HEK293 (cell line): ENCODE measurements around the gene TMIE.

ENCODE experiments used
- CTCF ChIA-PET: fragments of 350-600 bp; formaldehyde crosslinking; extraction: SDS; loops from one replicate; lab custom pipeline; 2021; ENCODE audit warnings: antibody characterized with exemption; lab: Yijun Ruan, JAX
- POLR2A ChIA-PET: fragments of 300-600 bp; formaldehyde crosslinking; extraction: SDS; loops from one replicate; lab custom pipeline; 2020; ENCODE audit warnings: antibody characterized with exemption, inconsistent platforms; lab: Yijun Ruan, JAX
- H3K27ac ChIP-seq: fragments of 200-500 bp; sonication (Bioruptor generic); 2 replicates; pipeline ENCODE4 v1.5.1; 2014; ENCODE audit warnings: low read depth, low read length, control low read depth, inconsistent platforms; ENCODE audit errors: extremely low read depth
- H3K36me3 ChIP-seq, 2 experiments: fragments of 200-500 bp in 1 of 2; sonication (Bioruptor generic) in 1 of 2; 1 replicate in 1 of 2; 2 replicates in 1 of 2; pipeline ENCODE4 v1.5.1; 2014 to 2017; ENCODE audit warnings: inconsistent platforms in 2 of 2, low read length in 2 of 2; ENCODE audit not compliant: control insufficient read depth in 2 of 2, insufficient read depth in 1 of 2
- H3K4me1 ChIP-seq: fragments of 200-500 bp; sonication (Bioruptor generic); 2 replicates; pipeline ENCODE4 v1.5.1; 2014; ENCODE audit warnings: mild to moderate bottlenecking, low read length, inconsistent platforms; ENCODE audit not compliant: control insufficient read depth, insufficient read depth
- H3K4me3 ChIP-seq: 2 replicates; pipeline ENCODE4 v1.5.1; 2011; ENCODE audit warnings: low read depth, mild to moderate bottlenecking, control low read depth, low read length, moderate library complexity
- H3K9me3 ChIP-seq: fragments of 200-500 bp; sonication (Bioruptor generic); 2 replicates; pipeline ENCODE4 v1.5.1; 2014; ENCODE audit warnings: low read depth, low read length, inconsistent platforms; ENCODE audit not compliant: control insufficient read depth, insufficient read depth
- EGR2 ChIP-seq: fragments of 450-650 bp; formaldehyde crosslinking; IDR thresholded peaks from 2 replicates; pipeline ENCODE4 v1.5.1; 2016; ENCODE audit warnings: low read depth, missing biosample characterization, missing genetic modification characterization
- KLF8 ChIP-seq: fragments of 450-650 bp; formaldehyde crosslinking; IDR thresholded peaks from 2 replicates; pipeline ENCODE4 v1.5.1; 2016; ENCODE audit warnings: missing biosample characterization, missing genetic modification characterization
- RBAK ChIP-seq: fragments of 450-650 bp; formaldehyde crosslinking; IDR thresholded peaks from 2 replicates; pipeline ENCODE4 v1.5.1; 2016; ENCODE audit warnings: missing biosample characterization, missing genetic modification characterization
- YY1 ChIP-seq: fragments of 450-650 bp; formaldehyde crosslinking; IDR thresholded peaks from 2 replicates; pipeline ENCODE4 v1.5.1; 2018; ENCODE audit warnings: missing biosample characterization, missing genetic modification characterization
- ZBTB10 ChIP-seq: fragments of 450-650 bp; formaldehyde crosslinking; IDR thresholded peaks from 2 replicates; pipeline ENCODE4 v1.5.1; 2016; ENCODE audit warnings: missing biosample characterization, missing genetic modification characterization
- ZIC2 ChIP-seq: fragments of 450-650 bp; formaldehyde crosslinking; IDR thresholded peaks from 2 replicates; pipeline ENCODE4 v1.5.1; 2016; ENCODE audit warnings: missing biosample characterization, missing genetic modification characterization
- ZNF18 ChIP-seq: fragments of 450-650 bp; formaldehyde crosslinking; IDR thresholded peaks from 2 replicates; pipeline ENCODE4 v1.5.1; 2016; ENCODE audit warnings: missing biosample characterization, missing genetic modification characterization
- ZNF221 ChIP-seq: fragments of 450-650 bp; formaldehyde crosslinking; IDR thresholded peaks from 2 replicates; pipeline ENCODE4 v1.5.1; 2017; ENCODE audit warnings: missing biosample characterization, missing genetic modification characterization, borderline replicate concordance
- ZNF266 ChIP-seq: fragments of 450-650 bp; formaldehyde crosslinking; IDR thresholded peaks from 2 replicates; pipeline ENCODE4 v1.5.1; 2016; ENCODE audit warnings: missing biosample characterization, missing genetic modification characterization, low read depth
- ZNF292 ChIP-seq: fragments of 450-650 bp; formaldehyde crosslinking; IDR thresholded peaks from 2 replicates; pipeline ENCODE4 v1.5.1; 2016; ENCODE audit warnings: low read depth, missing biosample characterization, missing genetic modification characterization, borderline replicate concordance
- ZNF311 ChIP-seq: fragments of 450-650 bp; formaldehyde crosslinking; IDR thresholded peaks from 2 replicates; pipeline ENCODE4 v1.5.1; 2017; ENCODE audit warnings: missing biosample characterization, missing genetic modification characterization, borderline replicate concordance
- ZNF341 ChIP-seq: fragments of 450-650 bp; formaldehyde crosslinking; IDR thresholded peaks from 2 replicates; pipeline ENCODE4; 2016; ENCODE audit warnings: low read depth, missing biosample characterization, missing genetic modification characterization
- ZNF48 ChIP-seq: fragments of 450-650 bp; formaldehyde crosslinking; IDR thresholded peaks from 2 replicates; pipeline ENCODE4 v1.5.1; 2016; ENCODE audit warnings: missing biosample characterization, missing genetic modification characterization
- ZNF501 ChIP-seq: fragments of 450-650 bp; formaldehyde crosslinking; IDR thresholded peaks from 2 replicates; pipeline ENCODE4 v1.5.1; 2016; ENCODE audit warnings: missing biosample characterization, missing genetic modification characterization
- ZNF548 ChIP-seq: fragments of 450-650 bp; formaldehyde crosslinking; IDR thresholded peaks from 2 replicates; pipeline ENCODE4 v1.5.1; 2016; ENCODE audit warnings: missing biosample characterization, missing genetic modification characterization
- ZNF571 ChIP-seq: fragments of 450-650 bp; formaldehyde crosslinking; IDR thresholded peaks from 2 replicates; pipeline ENCODE4 v1.5.0; 2017; ENCODE audit warnings: missing biosample characterization, missing genetic modification characterization
- ZNF580 ChIP-seq: fragments of 450-650 bp; formaldehyde crosslinking; IDR thresholded peaks from 2 replicates; pipeline ENCODE4 v1.5.1; 2016; ENCODE audit warnings: missing biosample characterization, missing genetic modification characterization
- ZNF596 ChIP-seq: fragments of 450-650 bp; IDR thresholded peaks from 2 replicates; pipeline ENCODE4 v1.5.0; 2018; ENCODE audit warnings: missing biosample characterization, mild to moderate bottlenecking, missing genetic modification characterization, moderate library complexity
- ZNF654 ChIP-seq: fragments of 450-650 bp; formaldehyde crosslinking; IDR thresholded peaks from 2 replicates; pipeline ENCODE4 v1.5.1; 2016; ENCODE audit warnings: low read depth, missing biosample characterization, missing genetic modification characterization
- ZNF707 ChIP-seq: fragments of 450-650 bp; formaldehyde crosslinking; IDR thresholded peaks from 2 replicates; pipeline ENCODE4 v1.5.1; 2016; ENCODE audit warnings: missing biosample characterization, missing genetic modification characterization

TMIE gene

GRCh38 chr3:46679681-46680080 lies 21.5 kb upstream of the TMIE start:
- no peak overlapping the region for H3K4me3 ChIP-seq
- H3K9me3 ChIP-seq = no peaks in the 10 kb centered on the region
- POLR2A ChIA-PET = no interaction called here
- H3K36me3 ChIP-seq = no peaks in the 10 kb centered on the region
- H3K27ac ChIP-seq = no peak overlapping the region
- TF ChIP-seq KLF8 (tag by site-specific recombination) (no peak), ZNF48 (tag by site-specific recombination) (no peak), ZNF18 (tag by site-specific recombination) (no peak), ZNF501 (no peak), ZNF292 (tag by site-specific recombination) (no peak), ZNF580 (no peak), ZBTB10 (tag by site-specific recombination) (no peak), ZNF221 (tag by site-specific recombination) (no peak), ZNF341 (no peak), ZNF654 (no peak), ZNF707 (no peak), ZNF311 (tag by site-specific recombination) (no peak), ZNF266 (no peak), ZNF571 (tag by site-specific recombination) (no peak), YY1 (tag by site-specific recombination) (no peak), ZNF596 (no peak)
- TF ChIP-seq, all 188 proteins: peak for 0
- CTCF ChIA-PET = no interaction called here
- no peaks in the 10 kb centered on the region for H3K4me1 ChIP-seq

- ChIA-PET CTCF (no interaction called here), POLR2A (no interaction called here)
- Histone ChIP-seq H3K4me3 (no peak overlapping the region), H3K36me3 (no peaks in the 10 kb centered on the region), H3K4me1 (no peaks in the 10 kb centered on the region), H3K9me3 (no peaks in the 10 kb centered on the region), H3K27ac (no peak overlapping the region)
- peak; percentile 33; the same call in 1 of the 2 replicates for TF ChIP-seq ZIC2 (tag by site-specific recombination)
- no peak for TF ChIP-seq ZNF548 (tag by site-specific recombination)
Measured at GRCh38 chr3:46680298-46680826, 20.8 kb upstream of the TMIE start.

- CTCF ChIA-PET = interaction anchor here (0.6 kb wide), 1 partner anchor 96 kb away, joined by 4 read pairs; no protein-coding TSS in a partner anchor
- Histone ChIP-seq H3K4me1 (no peaks in the 10 kb centered on the region), H3K4me3 (no peak overlapping the region), H3K9me3 (no peaks in the 10 kb centered on the region), H3K27ac (no peak overlapping the region), H3K36me3 (no peaks in the 10 kb centered on the region)
- TF ChIP-seq EGR2 (tag by site-specific recombination) = peak; percentile 19; the same call in 1 of the 2 replicates
- no peak for TF ChIP-seq RBAK (tag by site-specific recombination)
- POLR2A ChIA-PET = no interaction called here
Measured at GRCh38 chr3:46681387-46681786, 19.8 kb upstream of the TMIE start.
